GM19193 (cell line): ENCODE measurements around the gene VASH1.

ENCODE experiments used
- POLR2A ChIP-seq: IDR thresholded peaks from 4 replicates; pipeline ENCODE4 v1.6.1; 2011; ENCODE audit not compliant: insufficient read depth, insufficient read length; ENCODE audit errors: extremely low read depth

Gene VASH1

DNA sequence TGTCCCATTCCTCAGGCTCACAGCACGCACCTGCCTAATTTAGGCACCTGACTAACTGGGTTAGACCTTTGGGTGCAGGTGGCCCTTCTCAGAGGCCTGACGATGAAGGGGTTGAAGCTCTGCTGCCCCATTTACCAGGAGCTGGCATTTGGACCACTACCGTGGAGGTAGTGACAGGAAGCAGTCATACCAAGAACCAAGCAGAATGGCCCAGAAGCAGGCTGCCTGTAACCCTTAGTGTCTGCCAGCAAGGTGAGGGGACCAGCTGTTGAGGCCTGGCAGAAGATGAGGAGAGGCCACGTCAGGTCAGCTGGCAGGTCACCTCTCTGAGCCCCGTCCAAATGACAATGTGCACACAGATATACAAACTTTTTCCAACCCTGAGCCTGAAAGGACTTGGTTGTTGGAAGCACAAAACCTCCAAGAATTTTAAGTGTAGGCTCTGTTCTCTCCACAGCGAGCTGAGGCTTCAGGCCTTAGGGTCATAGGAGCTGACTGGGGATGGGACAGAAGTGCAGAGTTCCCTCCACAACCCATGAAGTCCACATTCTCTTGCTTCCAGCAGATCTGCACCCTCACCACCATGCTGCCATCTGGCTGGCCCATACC is 23.1 kb downstream of the VASH1 start:
- TF ChIP-seq POLR2A = no peak

DNA sequence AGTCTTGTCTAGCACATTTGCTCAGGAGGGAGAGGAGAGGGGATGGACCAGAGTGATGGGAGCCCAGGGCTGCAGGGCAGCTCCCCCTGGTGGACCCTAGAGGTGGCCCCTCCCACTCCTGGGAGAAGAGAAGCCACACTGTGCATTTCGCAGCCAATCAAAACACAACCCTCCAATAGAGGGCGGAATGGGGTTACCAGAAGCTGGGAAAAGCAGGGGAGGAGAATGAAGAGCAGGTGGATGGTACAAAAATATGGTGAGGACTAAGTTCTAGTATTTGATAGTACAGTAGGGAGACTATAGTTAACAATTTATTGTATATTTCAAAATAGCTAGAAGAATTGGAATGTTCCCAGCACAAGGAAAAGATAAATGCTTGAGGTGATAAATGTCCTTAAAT is 23.6 kb downstream of the VASH1 start:
- no peak for TF ChIP-seq POLR2A

DNA sequence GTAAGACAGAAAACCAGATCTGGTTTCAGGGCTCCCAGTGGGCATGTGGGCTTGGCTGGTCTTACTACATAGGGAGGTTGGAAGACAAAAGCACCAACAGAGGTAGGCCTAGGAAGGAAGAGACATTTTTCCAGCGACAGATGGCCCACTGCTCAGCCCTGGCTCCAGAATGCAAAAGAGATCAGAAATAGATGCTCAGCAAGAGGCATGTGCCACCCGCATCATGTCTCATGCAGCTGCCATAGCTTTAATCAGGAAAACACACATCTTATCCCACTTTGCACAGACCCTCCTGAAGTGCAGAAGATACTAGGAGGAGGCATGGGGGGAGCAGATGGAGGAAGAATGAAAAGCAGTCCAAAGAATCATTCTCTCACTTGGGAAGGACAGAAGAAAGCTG is 25.3 kb downstream of the VASH1 start:
- no peak for TF ChIP-seq POLR2A

DNA sequence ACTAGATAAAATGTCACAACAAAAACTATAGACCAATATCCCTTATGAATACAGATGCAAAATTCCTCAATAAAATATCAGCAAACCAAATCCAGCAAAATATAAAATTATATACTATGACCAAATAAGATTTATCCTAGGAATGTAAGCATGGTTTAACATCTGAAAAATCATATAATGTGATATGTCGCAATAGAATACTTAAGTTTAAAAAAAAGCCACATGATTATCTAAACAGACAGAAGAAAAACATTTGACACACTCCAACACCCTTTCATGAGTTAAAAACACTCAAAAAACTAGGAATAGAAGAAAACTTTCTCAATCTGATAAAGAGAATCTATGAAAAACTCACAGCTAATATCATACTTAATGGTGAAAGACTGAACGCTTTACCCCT is 31.2 kb downstream of the VASH1 start:
- TF ChIP-seq POLR2A = no peak

DNA sequence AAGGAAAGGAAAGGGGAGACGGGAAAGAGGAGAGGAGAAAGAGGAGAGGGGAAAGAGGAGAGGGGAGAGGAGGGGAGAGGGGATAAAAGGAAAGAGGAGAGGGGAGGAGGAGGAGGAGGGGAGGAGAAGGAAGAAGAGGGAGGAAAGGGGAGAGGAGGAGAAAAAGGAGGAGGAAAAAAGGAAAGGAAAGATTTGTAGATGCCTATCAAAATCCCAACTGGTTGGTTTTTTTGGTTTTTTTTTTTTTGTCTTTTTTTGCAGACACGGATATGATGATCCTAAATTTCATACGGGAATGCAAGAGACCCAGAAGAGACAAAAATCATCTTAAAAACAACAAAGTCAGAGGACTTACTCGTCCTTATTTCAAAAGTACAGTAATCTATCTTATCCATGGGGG is 32.1 kb downstream of the VASH1 start:
- no peak for TF ChIP-seq POLR2A

DNA sequence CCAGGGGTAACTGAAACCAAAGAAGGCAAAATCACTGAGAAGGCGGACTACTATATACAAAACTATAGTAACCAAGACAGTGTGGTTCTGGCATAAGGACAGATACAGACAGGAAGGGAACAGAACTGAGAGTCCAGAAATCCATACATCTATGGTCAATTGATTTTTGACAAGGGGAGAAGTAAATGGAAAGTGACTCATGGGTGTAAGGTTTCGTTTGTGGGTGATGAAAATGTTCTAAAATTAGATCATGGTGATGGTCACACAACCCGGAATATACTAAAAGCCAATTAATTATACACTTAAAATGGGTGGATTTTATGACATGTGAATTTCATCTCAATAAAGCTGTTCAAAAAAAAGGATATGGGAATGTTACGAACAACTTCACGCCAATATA is 32.7 kb downstream of the VASH1 start:
- TF ChIP-seq POLR2A = no peak

DNA sequence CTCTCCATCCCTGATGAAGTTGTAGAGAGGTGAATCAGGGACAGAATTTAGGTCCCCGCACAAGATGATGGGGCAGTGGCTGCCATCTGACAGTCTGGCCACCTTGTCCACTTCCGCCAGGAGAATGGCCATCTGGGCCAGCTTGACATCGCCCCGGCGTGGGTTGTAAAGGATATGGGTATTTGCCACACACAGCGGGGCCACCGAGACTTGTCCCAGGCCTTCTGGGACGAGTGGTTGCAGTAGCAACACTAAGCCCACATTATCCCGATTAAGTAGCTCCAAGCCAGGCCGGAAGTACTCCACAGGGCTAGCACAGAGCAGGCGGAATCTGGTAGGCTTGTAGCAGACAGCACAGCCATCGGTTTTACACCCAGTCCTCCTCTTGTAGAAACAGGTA is 45.2 kb downstream of the VASH1 start:
- no peak for TF ChIP-seq POLR2A

DNA sequence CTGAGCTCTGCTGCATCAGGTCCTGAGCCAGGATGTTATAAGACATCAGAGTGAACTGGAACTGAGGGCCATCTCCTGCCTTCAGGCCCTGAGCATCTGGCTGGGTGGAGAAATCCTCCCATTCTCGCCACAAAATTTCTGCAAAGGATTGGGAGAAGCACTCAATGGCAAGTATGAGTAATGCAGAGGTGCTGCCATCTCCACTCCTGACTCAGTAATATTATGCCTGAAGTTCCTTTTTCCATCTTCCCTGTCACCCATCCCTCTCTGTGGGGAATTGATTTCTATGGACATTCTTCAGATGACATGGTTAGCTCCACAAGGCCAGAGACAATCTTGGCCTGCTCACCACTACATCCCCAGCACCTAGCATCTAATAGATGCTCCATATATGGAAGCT is 46.7 kb downstream of the VASH1 start:
- TF ChIP-seq POLR2A = no peak

DNA sequence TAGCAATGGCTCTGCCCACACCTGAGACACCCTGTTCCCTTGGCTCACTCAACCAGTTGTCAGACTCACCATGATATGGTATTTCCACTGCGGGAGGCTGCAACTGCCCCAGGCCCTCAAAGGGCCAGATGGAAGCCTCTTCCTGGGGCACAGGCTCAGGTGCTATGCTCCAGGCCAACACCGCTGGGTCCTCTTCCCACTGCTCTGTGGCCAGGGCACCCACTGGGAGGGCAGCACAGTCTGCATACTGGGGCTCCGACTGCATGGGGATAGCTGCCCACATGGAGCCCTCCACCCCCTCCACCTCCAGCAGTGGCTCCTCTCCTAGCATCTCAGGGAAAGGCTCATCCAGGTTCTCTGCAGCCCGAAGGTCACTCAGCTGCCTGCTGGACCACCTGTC is 47.7 kb downstream of the VASH1 start:
- no peak for TF ChIP-seq POLR2A

DNA sequence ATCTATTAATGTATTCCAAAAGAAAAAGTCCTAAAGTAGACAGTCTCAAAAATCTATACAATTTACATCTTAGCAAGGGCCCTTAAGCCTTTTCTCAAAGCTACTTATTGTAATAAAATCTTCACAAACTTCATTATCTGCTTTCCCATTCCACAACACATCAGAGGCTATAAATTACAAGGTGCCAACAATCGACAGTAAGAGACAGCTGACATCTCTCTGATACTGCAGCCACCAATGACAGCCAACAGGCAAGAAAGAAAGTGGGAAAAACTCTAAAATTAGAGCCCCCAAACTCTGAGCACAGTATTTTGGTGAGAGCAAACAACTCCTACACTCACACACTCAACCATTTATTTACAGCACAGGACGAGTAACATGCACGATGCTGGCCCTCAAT is 49.3 kb downstream of the VASH1 start:
- TF ChIP-seq POLR2A = no peak

DNA sequence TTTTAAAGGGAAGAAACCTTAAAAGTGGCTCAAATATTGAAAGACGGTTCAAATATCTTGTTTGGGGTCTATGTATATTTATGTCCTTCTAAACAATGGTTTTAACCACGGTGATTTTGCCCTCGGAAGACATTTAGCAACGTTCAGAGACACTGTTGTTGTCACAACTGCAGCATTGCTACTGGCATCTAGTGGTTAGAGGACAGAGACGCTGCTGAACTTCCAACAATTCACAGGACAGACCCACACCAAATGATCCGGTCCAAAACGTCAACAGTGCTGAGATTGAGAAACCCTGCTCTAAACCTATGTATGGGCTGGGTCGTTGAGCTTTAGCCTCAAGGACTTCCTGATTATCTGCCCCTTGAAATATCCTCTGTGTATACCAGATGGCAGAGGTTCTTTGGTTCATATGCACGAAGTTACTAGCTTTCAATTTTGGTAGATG is 49.7 kb downstream of the VASH1 start:
- TF ChIP-seq POLR2A = no peak

DNA sequence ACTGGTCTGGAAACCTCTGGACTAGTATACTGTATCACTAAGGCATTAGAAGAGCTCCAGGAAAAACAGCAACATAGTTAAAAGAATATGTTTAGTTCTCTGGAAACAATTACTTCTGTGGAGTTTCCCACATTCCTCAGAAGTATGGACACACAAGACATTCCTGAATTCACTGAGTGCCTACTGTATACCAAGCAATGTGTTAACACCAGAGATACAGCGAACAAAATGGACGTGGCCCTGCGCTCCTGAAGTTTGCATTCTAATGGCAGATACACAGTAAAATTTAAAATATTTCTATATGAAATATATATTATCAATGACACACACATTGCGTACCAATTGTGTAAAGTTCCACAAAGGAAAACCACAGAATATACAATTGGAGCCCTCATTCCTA is 50.3 kb downstream of the VASH1 start:
- TF ChIP-seq POLR2A = no peak

DNA sequence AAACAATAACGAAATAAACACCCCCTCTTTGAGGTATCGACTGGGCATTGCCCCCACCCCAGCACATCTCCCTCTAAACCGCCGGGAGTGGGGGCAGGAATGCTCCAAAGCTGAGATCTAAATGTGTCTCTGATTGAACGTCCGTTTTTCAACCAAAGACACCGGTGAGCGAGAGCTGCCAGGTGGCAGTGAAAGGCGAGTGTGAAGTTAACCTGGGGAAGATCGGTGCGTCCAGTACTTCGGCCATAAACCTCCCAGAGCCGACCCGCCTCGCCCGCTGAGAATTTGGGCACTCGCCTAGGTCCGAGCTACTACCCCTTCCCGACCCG is 50.8 kb downstream of the VASH1 start:
- no peak for TF ChIP-seq POLR2A

DNA sequence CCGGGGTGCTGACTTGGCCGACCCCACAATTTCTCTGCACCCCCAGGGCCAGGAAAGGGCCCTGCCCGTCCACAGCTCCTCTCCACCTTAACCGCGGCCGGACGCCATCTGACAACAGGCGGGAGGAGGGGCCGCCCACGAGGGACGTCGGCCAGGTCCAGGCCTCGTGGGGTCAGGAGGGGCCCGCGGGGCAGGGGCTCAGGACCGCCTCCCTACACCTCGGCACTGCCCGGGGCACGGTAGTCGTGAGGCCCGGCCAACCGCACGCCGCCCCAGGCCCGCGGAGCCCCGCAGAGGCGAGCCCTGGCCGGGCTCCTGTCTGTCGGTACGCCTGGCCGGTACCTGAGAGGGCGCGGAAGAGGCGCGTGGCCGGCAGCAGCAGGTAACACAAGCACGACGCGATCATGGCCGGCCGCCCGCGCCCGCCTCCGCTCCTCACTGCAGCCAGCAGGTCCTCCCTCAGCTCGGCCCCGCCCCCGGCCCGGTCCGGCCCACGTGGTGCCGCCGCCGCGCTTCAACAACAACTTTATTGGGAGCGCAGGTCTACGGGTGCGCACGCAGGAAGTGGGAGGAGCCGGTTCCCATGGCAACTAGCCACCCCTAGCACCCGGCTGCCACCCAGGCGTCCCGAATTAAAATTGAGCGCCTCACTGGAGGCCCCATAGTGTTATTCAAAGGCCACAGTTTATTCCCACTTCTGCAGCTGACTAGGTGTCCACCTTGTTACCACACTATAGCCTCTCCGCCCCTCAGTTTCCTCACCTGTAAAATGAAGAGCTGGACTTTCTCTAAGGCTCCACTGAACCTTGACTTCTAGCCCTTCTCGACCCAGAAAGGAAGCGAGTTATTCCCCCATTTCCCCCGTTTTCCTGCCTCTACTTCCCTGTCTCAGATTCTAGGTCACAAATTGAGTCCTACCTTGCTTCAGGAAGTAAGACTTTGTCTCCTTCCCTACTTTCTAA is 51.4 kb downstream of the VASH1 start, which contains the start of gene ANGEL1:
Gene ANGEL1, minus strand, starts transcription at position 461 of the 962 bp plus-strand sequence. Its CDS starts 55 bp downstream, at position 406.
- peak; percentile 84 for TF ChIP-seq POLR2A

DNA sequence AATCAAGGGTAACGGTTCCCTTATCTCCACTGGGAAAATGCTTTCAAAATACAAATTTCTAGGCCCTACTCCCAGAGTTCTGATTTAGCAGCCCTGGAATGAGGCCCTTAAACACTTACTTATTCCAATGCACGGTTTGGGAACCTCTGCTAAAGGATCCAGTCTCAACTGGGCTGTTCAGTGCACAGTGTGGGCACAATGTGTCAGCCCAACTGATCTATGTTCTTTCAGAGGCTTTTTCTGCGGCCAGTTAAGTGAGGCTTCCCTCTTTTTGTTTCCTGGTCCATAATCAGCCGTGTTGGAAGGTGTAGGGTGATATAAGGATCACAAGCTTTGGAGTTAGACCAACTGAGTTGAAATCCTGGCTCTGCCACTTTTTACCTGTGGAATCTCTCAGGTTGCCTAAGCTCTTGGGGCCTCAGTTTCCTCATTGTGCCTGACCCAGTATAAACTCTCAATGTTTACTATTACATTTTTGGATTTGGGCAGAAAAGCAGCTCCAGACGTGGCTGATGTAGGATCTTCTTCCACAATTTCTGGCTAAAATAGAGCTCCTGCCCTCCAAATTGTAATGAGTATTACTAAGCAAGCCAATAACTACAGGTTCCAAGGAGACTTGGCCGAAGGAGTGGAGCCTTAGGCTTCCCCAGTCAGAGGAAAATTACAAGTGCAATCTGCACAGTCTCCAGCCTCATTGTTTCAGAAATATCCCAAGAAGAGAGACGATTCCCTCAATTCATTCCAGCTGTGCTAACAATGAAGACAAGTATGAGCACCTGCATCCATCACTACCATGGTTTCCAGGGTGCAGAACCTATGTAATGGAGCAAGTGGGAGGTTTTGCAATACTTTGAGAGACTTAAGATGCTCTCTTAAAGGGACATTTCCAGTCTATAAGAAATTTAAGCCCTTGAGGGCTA is 53.7 kb downstream of the VASH1 start:
- no peak for TF ChIP-seq POLR2A

DNA sequence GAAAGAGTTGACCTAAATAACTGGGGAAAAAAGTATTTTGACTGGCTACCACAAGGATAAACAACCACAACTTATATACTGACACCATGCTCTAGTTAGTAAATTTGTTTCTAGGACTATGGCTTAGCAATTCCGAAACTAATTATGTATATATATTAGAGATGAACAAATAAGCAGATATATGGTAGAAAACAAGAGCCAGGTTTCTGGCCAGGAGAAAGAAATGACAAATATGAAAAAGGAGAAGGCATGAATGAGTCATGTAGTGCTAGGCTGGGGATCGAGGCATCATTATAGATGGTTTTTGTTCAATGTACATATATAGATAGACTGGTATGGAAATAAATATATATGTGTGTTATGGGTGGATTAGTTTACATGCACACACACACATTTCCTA is 59.4 kb downstream of the VASH1 start:
- no peak for TF ChIP-seq POLR2A

DNA sequence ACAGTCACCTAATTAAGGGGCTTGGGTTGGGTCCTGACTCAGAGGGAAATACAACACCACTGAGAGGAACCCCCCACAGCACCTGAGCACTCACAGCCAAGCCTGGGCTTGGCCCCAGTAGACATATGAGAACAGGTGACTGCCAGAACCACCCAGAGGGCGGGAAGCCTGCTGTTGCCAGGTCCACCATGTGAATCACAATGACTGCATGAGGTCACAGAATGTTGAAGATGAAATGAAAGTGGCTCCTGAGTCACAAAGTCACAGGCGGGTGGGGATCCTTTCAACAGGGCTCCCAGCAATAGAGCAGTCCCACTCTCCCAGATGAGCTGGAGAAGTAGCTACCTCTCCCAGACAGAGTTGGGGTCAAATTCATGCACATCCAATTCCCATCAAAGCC is 64.9 kb downstream of the VASH1 start, which contains the start of gene LRRC74A:
Gene LRRC74A, plus strand, starts transcription at position 287 of the 400 bp plus-strand sequence. CDS start 290 bp downstream, outside the sequence.
- TF ChIP-seq POLR2A = no peak
